CD4-positive, alpha-beta T cell (primary cell): ENCODE data around the gene FAM53B. TPM values are rescaled to one million over a fixed set of nuclear protein-coding genes. Genes with fewer than 3 reads are reported as not detected.

Source experiments
- ATAC-seq: fragments of 200-7000 bp; cut with Tn5 transposase; one replicate; pipeline ENCODE4 v1.10.0; 2022; ENCODE audit warnings: mild to moderate bottlenecking; ENCODE audit not compliant: poor library complexity
- CTCF ChIA-PET: fragments of 350-600 bp; sonication (Branson Sonifier 250); formaldehyde crosslinking; loops from one replicate; lab custom pipeline; 2021; ENCODE audit warnings: antibody characterized with exemption, inconsistent platforms; lab: Charles Lee
- POLR2A ChIA-PET: fragments of 350-600 bp; sonication (Branson Sonifier 250); formaldehyde crosslinking; loops from one replicate; lab custom pipeline; 2021; ENCODE audit warnings: antibody characterized with exemption, inconsistent platforms; lab: Charles Lee
- DNase-seq, 14 experiments: peaks; one replicate each; pipeline ENCODE4 v3.0.0-alpha.2; 2013 to 2020; ENCODE audit warnings: mixed read lengths in 2 of 14
- H3K27ac ChIP-seq, 2 donors: one replicate each; pipeline versions ENCODE4 v1.5.1 to v1.7.0; 2013; ENCODE audit warnings: low read length in 2 of 2, low read depth in 1 of 2, mild to moderate bottlenecking in 1 of 2
- H3K27me3 ChIP-seq, 2 experiments: 1 replicate in 1 of 2; 2 replicates in 1 of 2; pipeline versions ENCODE4 v1.6.1 to v1.7.0; 2013; ENCODE audit warnings: low read length in 2 of 2, control low read depth in 1 of 2, mild to moderate bottlenecking in 1 of 2, moderate library complexity in 1 of 2; ENCODE audit not compliant: insufficient read depth in 2 of 2, control insufficient read depth in 1 of 2
- H3K36me3 ChIP-seq: one replicate; pipeline ENCODE4 v1.6.1; 2013; ENCODE audit warnings: low read length, control low read depth; ENCODE audit not compliant: insufficient read depth
- H3K4me1 ChIP-seq: one replicate; pipeline ENCODE4 v1.6.1; 2013; ENCODE audit warnings: low read length, control low read depth; ENCODE audit not compliant: insufficient read depth
- H3K4me3 ChIP-seq: one replicate; pipeline ENCODE4 v1.5.1; 2013; ENCODE audit warnings: mild to moderate bottlenecking, low read length, moderate library complexity
- H3K9me3 ChIP-seq, 2 experiments: 1 replicate in 1 of 2; 2 replicates in 1 of 2; pipeline versions ENCODE4 v1.6.1 to v1.7.0; 2013; ENCODE audit warnings: low read length in 2 of 2, mild to moderate bottlenecking in 2 of 2, control low read depth in 1 of 2, moderate library complexity in 1 of 2; ENCODE audit not compliant: control insufficient read depth in 1 of 2, insufficient read depth in 1 of 2
- H3K27ac Mint-ChIP-seq: one replicate; pipeline ENCODE4 v1.8.0; 2020; ENCODE audit warnings: mixed read lengths
- H3K27me3 Mint-ChIP-seq: one replicate; pipeline ENCODE4 v1.8.0; 2021; ENCODE audit warnings: mixed read lengths
- H3K36me3 Mint-ChIP-seq: one replicate; pipeline ENCODE4 v1.8.0; 2021; ENCODE audit warnings: low read depth, mixed read lengths
- H3K4me1 Mint-ChIP-seq: one replicate; pipeline ENCODE4 v1.8.0; 2021; ENCODE audit warnings: low read depth, mixed read lengths
- H3K4me3 Mint-ChIP-seq: one replicate; pipeline ENCODE4 v1.8.0; 2020; ENCODE audit warnings: mild to moderate bottlenecking, mixed read lengths
- H3K9me3 Mint-ChIP-seq: one replicate; pipeline ENCODE4 v1.8.0; 2020; ENCODE audit warnings: mixed read lengths
- CTCF ChIP-seq: fragments of 200-600 bp; IDR thresholded peaks from one replicate; pipeline ENCODE4 v1.8.0; 2022; ENCODE audit warnings: antibody characterized with exemption, mild to moderate bottlenecking
- intact Hi-C, 2 experiments: fragments of 100-400 bp; cut with DNase I in 1 of 2; cut with micrococcal nuclease in 1 of 2; formaldehyde crosslinking; loops; one replicate each; pipeline versions ENCODE4 v1.15.1 to v1.9.0; 2023 to 2025; cut with DNase I, micrococcal nuclease
- total RNA-seq, 174 experiments: library from RNA in 2 of 174; stranded (reverse) in 2 of 174; gene quantifications; one replicate each; pipeline ENCODE4 v1.2.3 and lab custom pipeline; 2021 to 2026

Gene FAM53B
- total RNA-seq, 2 experiments from 2014 or later, result 32.9 to 33.6 TPM

DNA sequence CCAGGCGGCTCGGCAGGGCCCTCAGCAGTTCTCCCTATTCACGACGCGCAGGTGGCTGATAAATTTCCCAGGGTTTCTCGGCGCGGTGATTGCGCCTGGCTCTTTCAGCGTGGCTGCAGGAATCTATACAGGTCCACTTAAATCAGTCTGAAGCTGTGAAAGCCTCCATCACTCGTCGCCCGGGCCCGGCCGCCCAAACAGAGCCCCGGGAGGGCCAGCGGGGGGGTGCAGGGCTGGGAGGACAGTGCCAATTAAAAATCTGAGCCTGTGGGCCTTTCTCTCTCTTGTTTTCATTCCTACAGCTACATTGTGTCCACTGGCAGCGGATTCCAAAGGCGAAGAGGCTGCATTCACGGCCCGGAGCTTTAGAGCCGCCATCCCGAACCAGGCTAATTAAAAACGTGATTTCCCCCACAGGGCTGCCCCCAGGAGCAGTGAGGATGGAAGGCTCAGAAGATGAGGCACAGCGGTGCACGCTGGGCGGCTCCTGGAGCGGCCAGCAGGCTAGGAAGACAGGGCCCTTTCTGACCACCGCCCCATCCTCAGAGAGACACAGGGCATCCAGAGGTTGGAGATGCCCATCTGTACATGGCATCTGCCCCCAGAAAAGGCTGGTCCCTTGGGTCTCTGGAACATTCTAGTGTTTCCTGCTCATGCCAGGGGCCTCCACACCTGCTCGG lies 100.7 kb downstream of the FAM53B start:
- no peak overlapping the region for H3K4me3 Mint-ChIP-seq
- intact Hi-C loops, result loop anchor here in 1 of 2 experiments (10.0 kb wide), 1 partner anchor 109 kb away; no protein-coding TSS in a partner anchor

GRCh38 chr10:124642088-124642710 lies 102.0 kb downstream of the FAM53B start:
- Mint-ChIP-seq H3K27ac (peak overlapping the region; percentile 95), H3K27me3 (no peaks in the 10 kb centered on the region), H3K36me3 (peaks cover 6% of the 10 kb centered on the region), H3K4me3 (no peak overlapping the region), H3K9me3 (no peaks in the 10 kb centered on the region), H3K4me1 (peaks cover 86% of the 10 kb centered on the region)
- POLR2A ChIA-PET, result interaction anchor here (1.3 kb wide), 1 partner anchor 36 kb away, joined by 3 read pairs; no protein-coding TSS in a partner anchor
- ATAC-seq (no peak), DNase-seq (peak in 1 of 14 experiments; percentile 30)
- CTCF ChIA-PET, result interaction anchor here (1.7 kb wide), 1 partner anchor 29 kb away, joined by 3 read pairs; no protein-coding TSS in a partner anchor
- Histone ChIP-seq H3K4me1 (peaks cover 100% of the 10 kb centered on the region), H3K36me3 (peaks cover 24% of the 10 kb centered on the region), H3K4me3 (no peak overlapping the region), H3K27ac (peak overlapping the region in 1 of 2 donors; percentile 43), H3K27me3 (no peaks in the 10 kb centered on the region), H3K9me3 (no peaks in the 10 kb centered on the region)
- TF ChIP-seq CTCF, result no peak
- intact Hi-C loops, result loop anchor here in 1 of 2 experiments (10.0 kb wide), 1 partner anchor 107 kb away; no protein-coding TSS in a partner anchor

More for the DNA sequence above, 100.7 kb downstream of the FAM53B start:
- no peak for TF ChIP-seq CTCF
- Histone ChIP-seq H3K36me3 (peaks cover 24% of the 10 kb centered on the region), H3K27me3 (no peaks in the 10 kb centered on the region), H3K9me3 (no peaks in the 10 kb centered on the region), H3K27ac (no peak overlapping the region), H3K4me1 (peaks cover 100% of the 10 kb centered on the region), H3K4me3 (no peak overlapping the region)
- Mint-ChIP-seq H3K9me3 (no peaks in the 10 kb centered on the region), H3K36me3 (peaks cover 6% of the 10 kb centered on the region), H3K4me1 (peaks cover 87% of the 10 kb centered on the region), H3K27ac (peak overlapping the region; percentile 95), H3K27me3 (no peaks in the 10 kb centered on the region)
- ATAC-seq (no peak), DNase-seq (no peak)
- ChIA-PET CTCF (interaction anchor here (1.0 to 1.7 kb wide), 3 partner anchors 11 to 98 kb away, joined by 3 to 4 read pairs (median 4); no protein-coding TSS in a partner anchor), POLR2A (interaction anchor here (1.3 to 1.4 kb wide), 2 partner anchors 35 to 76 kb away, joined by 3 to 4 read pairs; no protein-coding TSS in a partner anchor)

- Histone ChIP-seq H3K4me3 (peak overlapping the region; percentile 3), H3K27ac (peak overlapping the region; percentile 43 to 49), H3K9me3 (no peaks in the 10 kb centered on the region), H3K36me3 (peaks cover 22% of the 10 kb centered on the region), H3K4me1 (peaks cover 100% of the 10 kb centered on the region), H3K27me3 (no peaks in the 10 kb centered on the region)
- peak overlapping the region; percentile 95 for H3K27ac Mint-ChIP-seq
- DNase-seq (peak in 12 of 14 experiments; percentile 26 to 77 (median 47)), ATAC-seq (peak; percentile 77)
- POLR2A ChIA-PET, result interaction anchor here (0.5 kb wide), 1 partner anchor 8 kb away, joined by 3 read pairs; no protein-coding TSS in a partner anchor
- no peak for TF ChIP-seq CTCF
- intact Hi-C loops, result loop anchor here in 1 of 2 experiments (10.0 kb wide), 1 partner anchor 107 kb away; no protein-coding TSS in a partner anchor
- H3K4me1 Mint-ChIP-seq, result peaks cover 86% of the 10 kb centered on the region
- H3K27me3 Mint-ChIP-seq, result no peaks in the 10 kb centered on the region
- CTCF ChIA-PET, result no interaction called here
- peak overlapping the region; percentile 46 for H3K4me3 Mint-ChIP-seq
- peaks cover 6% of the 10 kb centered on the region for H3K36me3 Mint-ChIP-seq
- no peaks in the 10 kb centered on the region for H3K9me3 Mint-ChIP-seq
Observed at GRCh38 chr10:124641282-124642087, 102.7 kb downstream of the FAM53B start.
